Measurements from ENCODE around the gene RGS2.

RGS2 gene

GRCh38 chr1:192821296-192821695, 12.5 kb downstream of the RGS2 start:
- no peak overlapping the region for H3K4me3 ChIP-seq (ENCODE audit: low read length)
- H3K27ac ChIP-seq (ENCODE audit: low read length): no peak overlapping the region
- no peaks in the 10 kb centered on the region for H3K9me3 ChIP-seq (ENCODE audit: insufficient read depth, low read length)
- H4K20me1 ChIP-seq (ENCODE audit: insufficient read depth, low read length): no peaks in the 10 kb centered on the region
- H3K4me1 ChIP-seq (ENCODE audit: low read length): peaks cover 5% of the 10 kb centered on the region
- no peak overlapping the region for H3K9ac ChIP-seq (ENCODE audit: low read length)
- TF ChIP-seq EZH2phosphoT487 (IDR thresholded peaks at IDR 0.05; ENCODE audit: low read depth) (no peak), CTCF (IDR thresholded peaks at IDR 0.05; ENCODE audit: low read depth, low read length) (no peak)
- H3K27me3 ChIP-seq (ENCODE audit: low read depth, low read length): no peaks in the 10 kb centered on the region
- H3K36me3 ChIP-seq (replicated peaks; ENCODE audit: low read depth, low read length): no peaks in the 10 kb centered on the region
- no peaks in the 10 kb centered on the region for H3K79me2 ChIP-seq (ENCODE audit: low read length)
- H2AFZ ChIP-seq (ENCODE audit: low read depth, low read length): no peak overlapping the region
- no peak overlapping the region for H3K4me2 ChIP-seq (ENCODE audit: low read length)

GRCh38 chr1:192824511-192824910, 15.7 kb downstream of the RGS2 start:
- no peak overlapping the region for H3K27ac ChIP-seq (ENCODE audit: low read length)
- H3K36me3 ChIP-seq (replicated peaks; ENCODE audit: low read depth, low read length): no peaks in the 10 kb centered on the region
- H2AFZ ChIP-seq (ENCODE audit: low read depth, low read length): no peak overlapping the region
- no peak for TF ChIP-seq EZH2phosphoT487 (IDR thresholded peaks at IDR 0.05; ENCODE audit: low read depth)
- H3K4me3 ChIP-seq (ENCODE audit: low read length): no peak overlapping the region
- H3K79me2 ChIP-seq (ENCODE audit: low read length): no peaks in the 10 kb centered on the region
- no peaks in the 10 kb centered on the region for H3K27me3 ChIP-seq (ENCODE audit: low read depth, low read length)
- no peaks in the 10 kb centered on the region for H3K9me3 ChIP-seq (ENCODE audit: insufficient read depth, low read length)
- peaks cover 17% of the 10 kb centered on the region for H3K4me1 ChIP-seq (ENCODE audit: low read length)
- H3K9ac ChIP-seq (ENCODE audit: low read length): no peak overlapping the region
- no peak overlapping the region for H3K4me2 ChIP-seq (ENCODE audit: low read length)
- H4K20me1 ChIP-seq (ENCODE audit: insufficient read depth, low read length): no peaks in the 10 kb centered on the region

- Histone ChIP-seq H3K36me3 (replicated peaks; ENCODE audit: low read depth, low read length) (no peaks in the 10 kb centered on the region), H3K4me2 (ENCODE audit: low read length) (peak overlapping the region; percentile 27)
Measured at GRCh38 chr1:192826791-192827546, 18.1 kb downstream of the RGS2 start.

GRCh38 chr1:192830595-192831246, 21.9 kb downstream of the RGS2 start:
- H2AFZ ChIP-seq (ENCODE audit: low read depth, low read length): no peak overlapping the region
- no peak overlapping the region for H3K4me2 ChIP-seq (ENCODE audit: low read length)

More at GRCh38 chr1:192826791-192827546, 18.1 kb downstream of the RGS2 start:
- Histone ChIP-seq H3K4me3 (ENCODE audit: low read length) (no peak overlapping the region), H4K20me1 (ENCODE audit: insufficient read depth, low read length) (no peaks in the 10 kb centered on the region), H3K27ac (ENCODE audit: low read length) (no peak overlapping the region), H3K4me1 (ENCODE audit: low read length) (peaks cover 12% of the 10 kb centered on the region), H2AFZ (ENCODE audit: low read depth, low read length) (no peak overlapping the region), H3K9me3 (ENCODE audit: insufficient read depth, low read length) (no peaks in the 10 kb centered on the region), H3K27me3 (ENCODE audit: low read depth, low read length) (peaks cover 4% of the 10 kb centered on the region; the same call in 1 of the 2 replicates), H3K79me2 (ENCODE audit: low read length) (no peaks in the 10 kb centered on the region), H3K9ac (ENCODE audit: low read length) (no peak overlapping the region)
- TF ChIP-seq CTCF (IDR thresholded peaks at IDR 0.05; ENCODE audit: low read depth, low read length) (no peak), EZH2phosphoT487 (IDR thresholded peaks at IDR 0.05; ENCODE audit: low read depth) (no peak)

More at GRCh38 chr1:192830595-192831246, 21.9 kb downstream of the RGS2 start:
- Histone ChIP-seq H4K20me1 (ENCODE audit: insufficient read depth, low read length) (no peaks in the 10 kb centered on the region), H3K9ac (ENCODE audit: low read length) (no peak overlapping the region), H3K4me3 (ENCODE audit: low read length) (no peak overlapping the region), H3K9me3 (ENCODE audit: insufficient read depth, low read length) (no peaks in the 10 kb centered on the region), H3K27ac (ENCODE audit: low read length) (no peak overlapping the region), H3K4me1 (ENCODE audit: low read length) (peaks cover 11% of the 10 kb centered on the region), H3K27me3 (ENCODE audit: low read depth, low read length) (peaks cover 4% of the 10 kb centered on the region; the same call in 1 of the 2 replicates), H3K79me2 (ENCODE audit: low read length) (no peaks in the 10 kb centered on the region), H3K36me3 (replicated peaks; ENCODE audit: low read depth, low read length) (no peaks in the 10 kb centered on the region)
- TF ChIP-seq CTCF (IDR thresholded peaks at IDR 0.05; ENCODE audit: low read depth, low read length) (no peak), EZH2phosphoT487 (IDR thresholded peaks at IDR 0.05; ENCODE audit: low read depth) (no peak)

Data from OCI-LY3 (cell line).